HEK293 (cell line): ENCODE results near the gene KCNJ15.

ENCODE experiments used
- BCL11A ChIP-seq: fragments of 450-650 bp; formaldehyde crosslinking; IDR thresholded peaks from 2 replicates; pipeline ENCODE4 v1.5.1; 2016; ENCODE audit warnings: low read depth, missing biosample characterization, missing genetic modification characterization
- CTCF ChIP-seq: fragments of 450-650 bp; formaldehyde crosslinking; IDR thresholded peaks from 2 replicates; pipeline ENCODE4 v1.5.1; 2016; ENCODE audit warnings: missing biosample characterization, missing genetic modification characterization
- EGR2 ChIP-seq: fragments of 450-650 bp; formaldehyde crosslinking; IDR thresholded peaks from 2 replicates; pipeline ENCODE4 v1.5.1; 2016; ENCODE audit warnings: low read depth, missing biosample characterization, missing genetic modification characterization
- SETDB1 ChIP-seq: IDR thresholded peaks from one replicate; pipeline ENCODE4 v1.6.1; 2017; ENCODE audit warnings: mild to moderate bottlenecking, low read length, moderate library complexity, mixed read lengths; ENCODE audit not compliant: insufficient read length
- TRIM28 ChIP-seq: IDR thresholded peaks from 2 replicates; pipeline ENCODE4 v1.6.1; 2011; ENCODE audit warnings: low read length, control low read depth, borderline replicate concordance
- ZEB2 ChIP-seq: fragments of 450-650 bp; formaldehyde crosslinking; IDR thresholded peaks from 2 replicates; pipeline ENCODE4 v1.5.1; 2016; ENCODE audit warnings: missing biosample characterization, missing genetic modification characterization
- ZNF138 ChIP-seq: fragments of 450-650 bp; formaldehyde crosslinking; IDR thresholded peaks from 2 replicates; pipeline ENCODE4 v1.5.1; 2016; ENCODE audit warnings: missing biosample characterization, missing genetic modification characterization, borderline replicate concordance
- ZNF433 ChIP-seq: fragments of 450-650 bp; formaldehyde crosslinking; IDR thresholded peaks from 2 replicates; pipeline ENCODE4 v1.5.1; 2016; ENCODE audit warnings: missing biosample characterization, missing genetic modification characterization, low read depth
- ZNF529 ChIP-seq: fragments of 450-650 bp; formaldehyde crosslinking; IDR thresholded peaks from 2 replicates; pipeline ENCODE4 v1.5.1; 2017; ENCODE audit warnings: missing genetic modification characterization, missing biosample characterization; ENCODE audit not compliant: insufficient replicate concordance
- ZNF571 ChIP-seq: fragments of 450-650 bp; formaldehyde crosslinking; IDR thresholded peaks from 2 replicates; pipeline ENCODE4 v1.5.0; 2017; ENCODE audit warnings: missing biosample characterization, missing genetic modification characterization
- ZNF785 ChIP-seq: fragments of 450-650 bp; formaldehyde crosslinking; IDR thresholded peaks from 2 replicates; pipeline ENCODE4 v1.5.1; 2016; ENCODE audit warnings: missing biosample characterization, missing genetic modification characterization

DNA sequence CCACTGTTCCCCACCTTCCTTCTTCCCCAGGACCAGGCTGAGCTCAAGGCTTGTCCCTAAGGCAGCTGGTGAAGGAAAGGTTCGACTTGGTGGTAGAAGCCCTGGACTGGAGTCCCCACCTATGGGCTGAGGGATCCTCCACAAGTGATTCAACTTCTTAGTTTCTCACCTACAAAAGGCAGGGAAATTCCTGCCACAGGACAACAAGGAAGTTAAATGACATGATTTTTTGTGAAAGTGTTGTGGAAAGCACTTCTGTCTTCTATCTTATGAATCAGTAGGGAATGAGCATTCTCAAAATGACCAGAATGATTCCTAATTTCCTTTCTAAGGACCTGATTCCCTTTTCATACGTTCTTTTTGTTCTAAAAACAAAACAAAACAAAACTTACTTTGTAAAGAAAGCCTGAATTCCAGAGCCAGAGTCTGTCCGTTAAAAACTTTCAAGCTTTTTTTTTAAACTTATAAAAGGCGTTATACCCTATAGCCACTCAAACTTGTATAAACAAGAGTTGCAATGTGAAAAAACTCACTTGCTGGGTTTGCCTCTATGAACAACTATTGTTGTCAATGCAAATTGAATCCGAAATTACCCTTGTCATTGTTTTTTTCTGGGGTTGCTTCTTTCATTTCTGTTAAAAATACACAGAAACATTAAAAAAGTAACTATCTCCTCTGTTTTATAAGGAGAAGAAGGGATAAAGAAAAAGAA is 12.2 kb downstream of the KCNJ15 start:
- TF ChIP-seq CTCF (tag by site-specific recombination), result no peak
- no peak for TF ChIP-seq ZNF138 (tag by site-specific recombination)
- no peak for TF ChIP-seq ZNF571
- no peak for TF ChIP-seq ZEB2 (tag by site-specific recombination)
- no peak for TF ChIP-seq TRIM28
- no peak for TF ChIP-seq ZNF529 (tag by site-specific recombination)
- TF ChIP-seq EGR2, result no peak
- no peak for TF ChIP-seq SETDB1
- no peak for TF ChIP-seq ZNF785 (tag by site-specific recombination)
- no peak for TF ChIP-seq ZNF433 (tag by site-specific recombination)
- TF ChIP-seq BCL11A (tag by site-specific recombination), result no peak
